GM18951 (cell line): Measurements from ENCODE around the gene AK2.
"Not testable (repeated sequence)": the region's sequence is repeated elsewhere in the genome, so short reads cannot be mapped to it uniquely, and the experiment has no call there.

Experiments
- POLR2A ChIP-seq: IDR thresholded peaks from 4 replicates; pipeline ENCODE4 v1.6.1; 2011; ENCODE audit warnings: mild to moderate bottlenecking; ENCODE audit not compliant: insufficient read length, insufficient read depth; ENCODE audit errors: extremely low read depth
- in situ Hi-C: fragments of 300-500 bp; cut with MboI; formaldehyde crosslinking; loops from one replicate; pipeline ENCODE4 v1.12.0; 2022; ENCODE audit warnings: low sequenced_read_pairs, mixed read lengths, inconsistent platforms; ENCODE audit not compliant: unreplicated experiment

The AK2 gene

DNA sequence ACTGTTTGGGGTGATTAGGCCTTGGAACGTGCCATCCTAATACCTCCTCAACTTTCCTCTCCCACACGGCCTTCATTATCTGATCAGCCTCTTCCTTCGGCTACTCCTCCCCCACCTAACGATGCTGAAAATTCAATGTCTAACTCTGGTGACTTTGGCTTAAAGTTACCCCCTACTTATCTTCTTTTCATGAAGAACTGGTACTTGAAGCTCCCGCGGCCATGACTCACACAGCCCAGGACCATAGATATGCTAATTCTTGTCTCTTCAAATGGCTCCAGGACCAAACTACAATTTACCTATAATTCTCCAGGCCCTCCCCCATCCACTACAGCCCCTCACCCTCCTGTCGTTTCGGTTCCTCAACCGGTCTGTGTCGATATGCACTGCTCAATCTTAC lies 28.6 kb upstream of the AK2 start:
- no peak for TF ChIP-seq POLR2A
- in situ Hi-C loops, result no loop called here

DNA sequence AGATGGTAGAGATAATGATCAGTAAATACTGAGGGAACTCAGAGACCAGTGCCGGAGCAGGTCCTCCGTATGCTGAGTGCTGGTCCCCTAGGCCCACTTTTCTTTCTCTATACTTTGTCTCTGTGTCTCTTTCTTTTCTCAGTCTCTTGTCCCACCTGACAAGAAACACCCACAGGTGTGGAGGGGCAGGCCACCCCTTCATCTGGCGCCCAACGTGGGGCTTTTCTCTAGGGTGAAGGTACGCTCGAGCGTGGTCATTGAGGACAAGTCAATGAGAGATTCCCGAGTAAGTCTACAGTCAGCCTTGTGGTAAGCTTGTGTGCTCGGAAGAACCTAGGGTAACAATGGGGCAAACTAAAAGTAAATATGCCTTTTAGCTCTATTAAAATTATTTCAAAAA lies 27.6 kb upstream of the AK2 start:
- in situ Hi-C loops, result not testable (repeated sequence)

DNA sequence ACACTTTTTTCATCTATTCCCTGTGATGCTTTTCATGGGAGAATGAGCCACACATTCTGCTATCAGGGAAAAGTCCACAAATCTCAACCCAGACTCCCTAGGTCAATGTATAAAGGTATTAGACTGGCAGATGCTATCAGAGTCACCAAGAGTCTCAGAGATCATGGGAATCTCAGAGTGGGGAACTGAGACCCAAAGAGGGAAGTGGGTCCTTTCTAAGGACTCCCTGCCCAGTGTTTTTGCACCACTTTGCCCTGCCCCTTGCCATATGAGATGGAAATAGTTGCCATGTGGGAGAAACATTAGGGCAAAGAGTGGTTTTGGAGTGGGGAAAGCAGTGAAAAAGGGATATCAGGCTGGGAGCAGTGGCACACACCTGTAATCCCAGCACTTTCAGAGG lies 25.2 kb upstream of the AK2 start:
- in situ Hi-C loops, result no loop called here
- TF ChIP-seq POLR2A, result no peak

DNA sequence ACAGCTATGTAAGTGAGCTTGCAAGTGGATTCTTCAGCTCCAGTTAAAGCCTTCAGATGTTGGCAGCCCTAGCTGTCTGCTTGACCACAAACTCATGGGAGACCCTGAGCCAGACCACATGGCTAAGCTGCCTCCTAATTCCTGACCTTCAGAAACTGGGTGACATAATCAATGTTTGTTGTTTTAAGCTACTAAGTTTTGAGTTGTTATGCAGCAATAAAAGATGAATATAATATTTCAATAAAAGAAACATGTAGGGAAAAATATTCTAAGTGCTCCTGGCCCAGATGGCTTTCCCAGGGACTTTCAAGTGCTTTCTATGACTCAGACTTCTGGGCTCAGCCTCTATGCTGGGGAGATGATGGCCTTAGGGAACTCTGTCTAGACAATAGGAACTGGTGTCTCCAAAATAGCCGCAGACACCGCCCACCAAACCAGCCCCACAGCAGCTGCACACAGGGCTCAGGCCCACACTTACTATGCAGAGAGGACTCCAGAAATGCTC lies 23.9 kb upstream of the AK2 start:
- TF ChIP-seq POLR2A, result no peak
- in situ Hi-C loops, result no loop called here

DNA sequence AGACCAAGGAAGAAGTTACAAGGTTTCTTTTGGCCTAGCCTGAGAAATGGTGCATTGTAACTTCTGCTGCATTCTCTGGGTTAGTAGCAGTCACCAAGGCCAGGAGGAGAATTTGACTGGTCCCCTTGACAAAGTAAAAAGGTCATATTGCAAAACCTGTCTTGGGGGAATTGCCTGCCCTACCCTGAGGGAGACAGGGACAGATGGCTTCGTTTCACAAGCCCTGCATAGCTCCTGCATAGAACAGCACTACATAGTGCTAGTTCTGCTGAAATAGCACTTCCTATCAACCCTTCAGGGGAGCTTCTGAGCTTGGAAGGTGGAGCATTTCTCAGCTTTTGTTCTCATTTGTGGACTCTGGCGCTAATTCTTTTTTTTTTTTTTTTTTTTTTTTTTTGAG lies 20.4 kb upstream of the AK2 start:
- in situ Hi-C loops, result no loop called here

DNA sequence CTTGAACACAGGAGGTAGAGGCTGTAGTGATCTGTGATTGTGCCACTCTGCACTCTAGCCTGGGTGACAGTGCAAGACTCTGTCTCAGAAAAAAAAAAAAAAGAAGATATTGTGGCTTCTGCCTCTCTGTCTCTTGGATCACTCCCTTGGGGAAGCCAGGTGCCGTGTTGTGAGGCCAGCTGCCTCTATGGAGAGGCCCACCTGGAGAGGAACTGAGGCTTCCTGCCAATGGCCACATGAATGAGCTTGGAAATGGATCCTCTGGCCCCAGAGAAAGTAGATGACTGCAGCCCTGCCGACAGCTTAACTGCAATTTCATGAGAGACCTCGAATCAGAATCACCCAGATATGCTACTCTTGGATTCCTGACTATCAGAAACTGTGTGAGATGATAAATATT lies 19.7 kb upstream of the AK2 start:
- in situ Hi-C loops, result no loop called here
- no peak for TF ChIP-seq POLR2A

More for the DNA sequence above, 20.4 kb upstream of the AK2 start:
- TF ChIP-seq POLR2A, result no peak

DNA sequence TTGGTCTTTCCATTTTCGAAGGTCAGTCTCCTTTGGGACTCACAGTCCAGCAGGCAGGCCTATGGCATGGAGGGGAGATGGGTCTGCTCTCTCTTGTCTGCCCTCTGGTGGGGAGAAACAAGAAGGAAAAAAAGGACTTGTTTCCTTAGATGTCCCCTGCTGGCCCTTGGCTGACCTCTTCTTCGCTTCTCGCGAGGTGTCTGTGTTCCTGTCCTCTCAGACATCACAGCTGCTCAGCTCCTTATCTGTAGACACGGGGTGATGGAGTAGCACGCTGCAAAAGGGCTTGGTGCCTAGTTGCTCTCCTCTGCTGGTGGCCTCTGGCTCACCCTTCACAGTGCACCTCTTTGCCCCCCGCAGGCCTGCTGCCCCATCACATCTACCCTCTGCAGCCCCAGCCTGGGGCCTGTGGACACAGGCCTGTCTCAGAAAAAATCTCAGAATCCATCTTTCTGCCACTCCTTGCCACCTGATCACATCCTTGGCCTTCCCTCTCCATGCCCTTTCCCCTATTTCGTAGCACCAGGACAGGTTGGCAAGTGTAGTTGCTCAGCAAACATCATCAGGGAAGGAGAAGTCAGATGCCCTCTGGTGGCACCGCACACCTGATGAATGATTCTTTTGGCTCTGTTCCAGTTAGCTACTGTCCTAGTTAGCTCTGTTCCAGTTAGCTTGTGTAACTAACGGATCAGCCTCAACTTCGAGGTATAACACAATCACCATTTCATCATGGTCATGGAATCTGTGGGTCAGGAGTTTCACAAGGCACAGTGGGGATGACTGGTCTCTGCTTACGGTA lies 18.7 kb upstream of the AK2 start:
- no peak for TF ChIP-seq POLR2A
- in situ Hi-C loops, result no loop called here

DNA sequence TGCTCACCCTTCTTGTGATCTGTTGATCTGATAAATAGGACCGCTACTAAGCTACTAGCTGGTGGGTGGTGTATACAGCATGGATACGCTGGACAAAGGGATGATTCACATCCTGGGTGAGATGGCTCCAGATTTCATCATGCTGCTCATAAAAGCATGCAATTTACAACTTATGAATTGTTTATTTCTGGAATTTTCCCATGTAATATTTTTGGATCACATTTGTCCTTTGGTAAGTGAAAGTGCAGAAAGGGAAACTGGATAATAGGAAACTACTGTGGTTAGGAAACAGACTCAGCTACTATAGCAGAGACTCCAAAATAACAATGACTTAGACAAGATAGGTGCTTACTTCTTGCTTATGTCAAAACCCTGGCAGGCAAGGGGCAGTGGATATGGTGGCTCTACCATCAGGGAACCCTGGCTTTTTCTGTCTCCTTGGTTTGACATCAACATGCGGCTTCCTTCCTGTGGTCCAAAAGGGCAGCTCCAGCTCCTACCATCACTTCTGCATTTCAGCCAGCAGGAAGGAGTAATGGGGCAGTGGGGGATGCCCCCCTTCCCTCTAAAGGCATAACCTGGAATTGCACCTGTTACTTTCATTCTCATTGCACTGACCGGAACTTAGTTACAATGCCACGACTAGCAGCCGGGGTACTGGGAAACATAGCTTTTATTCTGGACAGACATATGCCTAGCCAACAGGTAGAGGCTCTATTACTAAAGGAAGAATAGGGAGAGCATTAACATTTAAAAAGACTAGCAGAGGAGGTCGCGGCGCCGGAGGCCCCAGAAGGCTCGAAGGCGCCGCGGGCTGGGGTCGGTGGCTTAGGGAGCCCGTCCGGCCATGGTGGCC lies 13.8 kb upstream of the AK2 start:
- in situ Hi-C loops, result no loop called here
- no peak for TF ChIP-seq POLR2A

DNA sequence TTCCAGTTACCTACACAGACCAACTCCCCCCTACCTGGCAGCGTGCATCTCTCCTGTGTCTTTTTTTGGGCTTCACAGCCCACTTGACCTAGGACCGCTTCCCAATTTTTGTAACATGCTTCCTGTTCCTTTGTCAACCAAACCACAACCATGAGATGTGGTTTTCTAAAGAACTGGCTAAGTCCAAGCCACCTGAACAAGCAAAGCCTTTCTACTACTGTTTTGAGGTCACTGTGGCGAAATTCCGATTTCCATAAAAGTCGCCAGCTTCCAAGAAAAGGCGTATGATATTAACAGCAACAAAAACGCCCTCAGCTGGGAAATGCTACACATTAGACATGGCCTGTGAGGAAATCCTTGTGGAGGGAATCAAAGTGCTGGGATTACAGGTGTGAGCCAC lies 12.7 kb upstream of the AK2 start:
- in situ Hi-C loops, result loop anchor here (10.0 kb wide), 1 partner anchor 115 kb away; no protein-coding TSS in a partner anchor

DNA sequence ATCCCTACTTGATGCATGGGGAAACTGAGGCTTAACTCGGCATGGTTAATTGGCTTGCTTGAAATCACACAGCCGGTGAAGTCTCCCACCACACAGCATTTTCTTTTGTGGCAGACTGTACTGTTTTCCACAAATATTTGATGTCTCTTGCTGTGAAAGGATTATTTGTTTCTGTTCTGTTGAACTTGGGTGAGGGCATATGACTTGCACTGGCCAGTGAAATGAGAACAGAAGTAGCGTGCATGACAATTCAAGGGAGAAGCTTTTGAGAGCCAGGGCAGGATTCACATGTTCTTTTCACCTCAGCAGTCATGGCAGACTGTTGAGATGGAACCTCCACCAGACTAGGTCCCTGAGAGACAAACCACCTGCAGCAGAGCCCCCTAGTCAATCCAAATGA lies 11.7 kb upstream of the AK2 start:
- in situ Hi-C loops, result loop anchor here (10.0 kb wide), 1 partner anchor 114 kb away; no protein-coding TSS in a partner anchor
- no peak for TF ChIP-seq POLR2A

More for the DNA sequence above, 12.7 kb upstream of the AK2 start:
- TF ChIP-seq POLR2A, result no peak

DNA sequence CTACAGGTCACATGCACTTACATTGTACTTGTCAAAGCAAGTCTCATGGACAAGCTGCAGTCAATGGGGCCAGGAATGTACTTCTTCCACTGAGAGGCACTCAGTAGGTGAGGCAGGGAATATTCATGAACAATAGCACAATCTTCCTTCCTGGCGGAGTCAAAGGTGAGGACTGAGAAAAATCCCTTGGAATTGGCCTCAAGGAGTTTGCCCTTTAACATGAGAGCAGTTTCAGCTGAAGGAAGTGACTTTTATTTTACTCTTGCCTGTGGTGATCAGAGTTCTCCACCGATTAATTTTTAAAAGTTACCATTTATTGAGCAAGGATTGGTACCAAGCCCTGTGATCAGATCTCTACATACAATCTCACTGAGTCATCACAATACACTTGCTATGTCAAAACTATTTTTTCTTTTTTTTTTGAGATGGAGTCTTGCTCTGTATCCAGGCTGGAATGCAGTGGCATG lies 11.2 kb upstream of the AK2 start:
- no peak for TF ChIP-seq POLR2A
- in situ Hi-C loops, result loop anchor here (10.0 kb wide), 1 partner anchor 113 kb away; no protein-coding TSS in a partner anchor

DNA sequence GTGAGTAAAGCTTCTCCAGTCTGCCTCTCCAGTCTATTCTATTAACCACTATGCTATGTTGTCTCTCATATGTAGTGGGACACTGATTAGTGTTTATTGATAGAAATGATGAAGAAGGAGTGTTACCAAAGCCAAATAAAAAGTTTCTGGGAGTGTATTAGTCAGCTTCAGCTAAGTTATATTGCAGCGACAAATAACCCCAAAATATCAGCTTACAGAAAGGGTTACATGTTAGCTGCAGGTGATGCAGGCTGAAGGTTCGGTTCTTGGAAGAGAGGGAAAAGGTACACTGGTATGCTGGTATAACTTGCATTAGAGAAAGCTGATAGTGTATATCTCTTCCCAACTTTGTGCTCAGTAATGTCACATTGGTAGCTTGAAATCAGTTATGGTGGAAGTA lies 10.6 kb upstream of the AK2 start:
- TF ChIP-seq POLR2A, result no peak
- in situ Hi-C loops, result loop anchor here (10.0 kb wide), 1 partner anchor 112 kb away; no protein-coding TSS in a partner anchor

DNA sequence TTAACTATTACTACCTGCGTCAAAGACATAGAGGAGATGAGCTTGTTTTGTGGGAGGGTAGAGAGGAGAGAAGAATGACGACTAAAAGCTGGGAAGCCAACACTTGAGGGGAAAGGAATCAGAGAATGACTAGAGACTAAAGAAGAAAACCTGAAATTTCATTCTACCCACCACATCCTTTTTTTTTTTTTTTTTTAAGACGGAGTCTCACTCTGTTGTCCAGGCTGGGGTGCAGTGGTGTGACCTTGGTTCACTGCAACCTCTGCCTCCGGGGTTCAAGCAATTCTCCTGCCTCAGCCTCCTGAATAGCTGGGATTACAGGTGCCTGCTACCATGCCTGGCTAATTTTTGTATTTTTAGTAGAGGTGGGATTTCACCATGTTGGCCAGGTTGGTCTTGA lies 9.6 kb upstream of the AK2 start:
- in situ Hi-C loops, result loop anchor here (10.0 kb wide), 1 partner anchor 111 kb away; no protein-coding TSS in a partner anchor
